ENCODE data around the gene SUN2.

- no peak for TF ChIP-seq CTCF (conservative IDR thresholded peaks at IDR 0.05)
- TF ChIP-seq EZH2 (IDR thresholded peaks at IDR 0.05; ENCODE audit: low read depth): no peak
Measured at GRCh38 chr22:38759005-38759404, 3.2 kb upstream of the SUN2 start.

Measured in PC-9 (cell line).